ENCODE measurements around the gene TM7SF2.

The TM7SF2 gene

DNA sequence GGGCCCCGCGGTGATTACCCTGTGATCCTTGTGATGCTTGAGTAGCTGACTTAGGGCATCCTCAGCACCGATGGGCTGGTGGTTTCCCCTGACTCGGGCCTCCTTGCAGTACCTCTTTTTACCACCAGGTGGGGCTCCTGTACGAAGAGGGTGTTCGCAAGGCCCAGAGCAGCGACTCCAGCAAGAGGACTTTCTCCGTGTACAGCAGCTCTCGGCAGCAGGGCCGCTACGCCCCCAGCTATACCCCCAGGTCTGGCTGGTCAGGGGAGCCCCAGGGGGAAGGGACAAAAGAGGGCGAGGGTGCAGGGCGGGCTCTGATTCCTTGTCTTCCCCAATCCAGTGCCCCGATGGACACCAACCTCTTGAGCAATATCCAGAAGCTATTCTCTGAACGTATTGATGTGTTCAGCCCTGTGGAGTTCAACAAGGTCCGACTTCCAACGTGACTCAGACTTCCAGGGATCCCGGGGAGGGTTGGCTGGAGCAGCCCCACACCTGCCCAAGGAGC lies 1.3 kb upstream of the TM7SF2 start:
- TF ChIP-seq, protein P1, sequence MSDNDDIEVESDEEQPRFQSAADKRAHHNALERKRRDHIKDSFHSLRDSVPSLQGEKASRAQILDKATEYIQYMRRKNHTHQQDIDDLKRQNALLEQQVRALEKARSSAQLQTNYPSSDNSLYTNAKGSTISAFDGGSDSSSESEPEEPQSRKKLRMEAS (IDR thresholded peaks at IDR 0.05; ENCODE audit: low read depth, low read length), result peak; percentile 65
- TF ChIP-seq, protein P2, sequence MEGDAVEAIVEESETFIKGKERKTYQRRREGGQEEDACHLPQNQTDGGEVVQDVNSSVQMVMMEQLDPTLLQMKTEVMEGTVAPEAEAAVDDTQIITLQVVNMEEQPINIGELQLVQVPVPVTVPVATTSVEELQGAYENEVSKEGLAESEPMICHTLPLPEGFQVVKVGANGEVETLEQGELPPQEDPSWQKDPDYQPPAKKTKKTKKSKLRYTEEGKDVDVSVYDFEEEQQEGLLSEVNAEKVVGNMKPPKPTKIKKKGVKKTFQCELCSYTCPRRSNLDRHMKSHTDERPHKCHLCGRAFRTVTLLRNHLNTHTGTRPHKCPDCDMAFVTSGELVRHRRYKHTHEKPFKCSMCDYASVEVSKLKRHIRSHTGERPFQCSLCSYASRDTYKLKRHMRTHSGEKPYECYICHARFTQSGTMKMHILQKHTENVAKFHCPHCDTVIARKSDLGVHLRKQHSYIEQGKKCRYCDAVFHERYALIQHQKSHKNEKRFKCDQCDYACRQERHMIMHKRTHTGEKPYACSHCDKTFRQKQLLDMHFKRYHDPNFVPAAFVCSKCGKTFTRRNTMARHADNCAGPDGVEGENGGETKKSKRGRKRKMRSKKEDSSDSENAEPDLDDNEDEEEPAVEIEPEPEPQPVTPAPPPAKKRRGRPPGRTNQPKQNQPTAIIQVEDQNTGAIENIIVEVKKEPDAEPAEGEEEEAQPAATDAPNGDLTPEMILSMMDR (IDR thresholded peaks at IDR 0.05; ENCODE audit: low read depth, low read length), result peak; percentile 91
- TF ChIP-seq MYC (IDR thresholded peaks at IDR 0.05; ENCODE audit: low read depth, low read length) (0 out of 2 replicates have a peak, but pooled peaks have one; percentile 34), POLR2A (IDR thresholded peaks at IDR 0.05; ENCODE audit: extremely low read depth, insufficient read length) (peak; percentile 10)
- peak; percentile 88 for DNase-seq (ENCODE audit: low read depth)
- no peak overlapping the region for H3K4me3 ChIP-seq (ENCODE audit: low read depth, low read length)

DNA sequence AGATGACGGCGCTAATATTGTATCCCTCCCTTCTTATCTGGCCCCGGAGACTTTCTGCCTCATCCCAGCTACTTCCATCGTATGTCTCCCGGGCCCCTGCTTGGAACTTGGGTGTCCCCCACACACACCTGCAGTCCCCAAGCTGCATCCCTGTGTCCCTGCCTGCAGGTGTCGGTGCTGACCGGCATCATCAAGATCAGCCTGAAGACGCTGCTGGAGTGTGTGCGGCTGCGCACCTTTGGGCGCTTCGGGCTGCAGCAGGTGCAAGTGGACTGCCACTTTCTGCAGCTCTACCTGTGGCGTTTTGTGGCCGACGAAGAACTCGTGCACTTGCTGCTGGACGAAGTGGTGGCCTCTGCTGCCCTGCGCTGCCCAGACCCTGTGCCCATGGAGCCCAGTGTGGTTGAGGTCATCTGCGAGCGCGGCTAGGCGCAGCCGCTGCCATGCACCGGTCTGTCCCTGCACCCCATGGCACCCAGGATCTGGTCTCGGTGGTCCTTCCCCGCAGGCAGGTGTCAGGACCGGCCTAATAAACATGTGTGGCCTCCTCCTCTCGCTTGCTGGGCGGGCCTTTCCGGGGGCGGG lies 421 bp upstream of the TM7SF2 start:
- no peak for DNase-seq (ENCODE audit: low read depth)
- TF ChIP-seq, protein P2 (IDR thresholded peaks at IDR 0.05; ENCODE audit: low read depth, low read length), result no peak
- TF ChIP-seq MYC (IDR thresholded peaks at IDR 0.05; ENCODE audit: low read depth, low read length) (no peak; the same call in 1 of the 2 replicates), POLR2A (IDR thresholded peaks at IDR 0.05; ENCODE audit: extremely low read depth, insufficient read length) (no peak)
- TF ChIP-seq, protein P1 (IDR thresholded peaks at IDR 0.05; ENCODE audit: low read depth, low read length), result no peak
- H3K4me3 ChIP-seq (ENCODE audit: low read depth, low read length), result no peak overlapping the region

DNA sequence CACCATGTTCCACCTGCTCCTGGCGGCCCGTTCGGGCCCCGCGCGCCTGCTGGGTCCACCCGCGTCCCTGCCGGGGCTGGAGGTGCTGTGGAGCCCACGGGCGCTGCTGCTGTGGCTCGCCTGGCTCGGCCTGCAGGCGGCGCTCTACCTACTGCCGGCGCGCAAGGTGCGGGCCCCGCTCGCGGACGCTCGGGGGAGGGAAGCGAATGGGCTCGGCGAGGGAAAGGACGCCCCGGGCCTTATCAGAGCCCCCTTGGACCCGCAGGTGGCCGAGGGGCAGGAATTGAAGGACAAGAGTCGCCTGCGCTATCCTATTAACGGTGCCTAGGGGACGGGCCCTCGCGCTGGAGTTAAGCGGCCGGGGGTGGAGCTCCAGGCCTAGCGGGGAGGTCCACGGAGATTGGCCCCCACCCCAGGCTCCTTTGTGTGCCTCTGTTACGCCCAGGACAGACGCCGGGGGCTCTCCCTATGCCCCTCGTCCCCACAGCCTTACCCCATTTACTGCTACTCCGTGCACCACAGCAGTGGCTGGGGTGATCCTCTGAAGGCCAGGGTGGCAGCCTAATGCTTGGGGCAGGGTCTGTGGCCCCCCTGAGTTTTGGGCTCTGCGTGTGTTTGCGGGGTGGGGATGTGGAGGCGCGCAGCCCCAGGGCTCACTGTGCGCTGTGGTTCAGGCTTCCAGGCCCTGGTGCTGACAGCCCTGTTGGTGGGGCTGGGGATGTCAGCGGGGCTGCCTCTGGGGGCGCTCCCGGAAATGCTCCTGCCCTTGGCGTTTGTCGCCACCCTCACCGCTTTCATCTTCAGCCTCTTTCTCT lies 1.1 kb downstream of the TM7SF2 start:
- peak overlapping the region; percentile 59 for H3K4me3 ChIP-seq (ENCODE audit: low read depth, low read length)
- peak; percentile 74 for DNase-seq (ENCODE audit: low read depth)

DNA sequence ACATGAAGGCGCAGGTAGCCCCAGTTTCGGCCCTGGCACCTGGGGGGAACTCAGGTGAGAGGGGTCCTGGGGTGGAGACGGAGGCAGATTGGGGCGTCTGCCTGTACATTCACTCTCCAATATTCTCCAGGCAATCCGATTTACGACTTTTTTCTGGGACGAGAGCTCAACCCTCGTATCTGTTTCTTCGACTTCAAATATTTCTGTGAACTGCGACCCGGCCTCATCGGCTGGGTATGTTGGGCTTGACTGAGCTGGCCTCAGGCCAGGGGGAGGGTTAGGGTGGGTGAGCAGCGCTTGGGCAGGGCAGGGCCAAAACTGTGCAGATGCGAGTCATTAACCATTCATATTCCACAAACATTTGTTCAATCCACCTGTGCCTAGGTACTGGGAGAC lies 1.7 kb downstream of the TM7SF2 start:
- H3K4me3 ChIP-seq (ENCODE audit: low read depth, low read length), result no peak overlapping the region
- no peak for DNase-seq (ENCODE audit: low read depth)
- TF ChIP-seq, protein P2 (IDR thresholded peaks at IDR 0.05; ENCODE audit: low read depth, low read length), result no peak
- TF ChIP-seq POLR2A (IDR thresholded peaks at IDR 0.05; ENCODE audit: extremely low read depth, insufficient read length) (no peak), MYC (IDR thresholded peaks at IDR 0.05; ENCODE audit: low read depth, low read length) (no peak)
- TF ChIP-seq, protein P1 (IDR thresholded peaks at IDR 0.05; ENCODE audit: low read depth, low read length), result no peak

More for the DNA sequence above, 1.1 kb downstream of the TM7SF2 start:
- TF ChIP-seq, protein P1 (IDR thresholded peaks at IDR 0.05; ENCODE audit: low read depth, low read length), result peak; percentile 26
- TF ChIP-seq POLR2A (IDR thresholded peaks at IDR 0.05; ENCODE audit: extremely low read depth, insufficient read length), result no peak
- TF ChIP-seq MYC (IDR thresholded peaks at IDR 0.05; ENCODE audit: low read depth, low read length), result peak; percentile 45; the same call in 1 of the 2 replicates
- TF ChIP-seq, protein P2 (IDR thresholded peaks at IDR 0.05; ENCODE audit: low read depth, low read length), result peak; percentile 79

DNA sequence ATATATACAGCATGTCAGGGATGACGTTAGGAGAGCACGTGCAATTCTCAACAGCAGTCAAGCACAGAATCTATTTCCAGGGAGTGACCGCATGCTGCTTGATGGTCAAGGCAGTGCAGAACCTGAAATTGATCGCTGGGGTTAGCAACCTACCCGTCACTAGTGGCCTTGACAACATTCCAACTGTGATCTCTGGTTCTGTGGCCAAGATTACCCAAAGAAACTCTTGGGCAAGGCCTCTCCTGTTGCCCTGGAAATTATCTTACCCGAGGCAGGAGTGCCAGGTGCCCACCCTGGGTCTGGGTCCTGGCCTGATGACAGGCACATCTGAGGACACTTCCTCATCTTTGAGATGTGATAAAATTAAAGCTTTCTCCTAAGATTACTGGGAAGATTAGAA lies 2.2 kb downstream of the TM7SF2 start:
- DNase-seq (ENCODE audit: low read depth), result peak; percentile 7
- TF ChIP-seq, protein P1 (IDR thresholded peaks at IDR 0.05; ENCODE audit: low read depth, low read length), result no peak
- no peak overlapping the region for H3K4me3 ChIP-seq (ENCODE audit: low read depth, low read length)
